GM10248 (cell line): ENCODE data around the gene ERCC4.

Source experiments
- CTCF ChIA-PET: fragments of 300-600 bp; sonication (Branson Sonifier 250); formaldehyde crosslinking; extraction: SDS; loops from one replicate; lab custom pipeline; 2021; ENCODE audit warnings: antibody characterized with exemption; lab: Yijun Ruan, JAX
- POLR2A ChIA-PET: fragments of 350-650 bp; sonication (Branson Sonifier 250); formaldehyde crosslinking; extraction: SDS; loops from one replicate; lab custom pipeline; 2020; ENCODE audit warnings: antibody characterized with exemption; lab: Yijun Ruan, JAX
- DNase-seq: peaks from one replicate; pipeline ENCODE4 v3.0.0; 2012; ENCODE audit errors: extremely low spot score
- CTCF ChIP-seq: IDR thresholded peaks from 2 replicates; pipeline ENCODE4 v1.5.1; 2012; ENCODE audit warnings: mild to moderate bottlenecking, low read depth; ENCODE audit errors: extremely low read depth, missing control alignments, control extremely low read depth

Gene ERCC4

GRCh38 chr16:13937411-13937810 lies 17.5 kb downstream of the ERCC4 start:
- no peak for DNase-seq
- CTCF ChIA-PET = no interaction called here
- POLR2A ChIA-PET = no interaction called here
- no peak for TF ChIP-seq CTCF

GRCh38 chr16:13938480-13938879 lies 18.5 kb downstream of the ERCC4 start:
- ChIA-PET CTCF (no interaction called here), POLR2A (no interaction called here)
- no peak for DNase-seq
- TF ChIP-seq CTCF = no peak

GRCh38 chr16:13939821-13940220 lies 19.9 kb downstream of the ERCC4 start:
- TF ChIP-seq CTCF = no peak
- POLR2A ChIA-PET = no interaction called here
- CTCF ChIA-PET = interaction anchor here (1.1 to 3.1 kb wide), 3 partner anchors 9 to 20 kb away, joined by 3 to 10 read pairs (median 9); partner anchors contain the start of gene ERCC4
- DNase-seq = no peak

- ChIA-PET POLR2A (no interaction called here), CTCF (interaction anchor here (1.1 to 3.1 kb wide), 3 partner anchors 8 to 21 kb away, joined by 3 to 10 read pairs (median 9); partner anchors contain the start of gene ERCC4)
- DNase-seq = no peak
- no peak for TF ChIP-seq CTCF
These were observed 20.5 kb downstream of the ERCC4 start for GRCh38 chr16:13940397-13940933.

- ChIA-PET CTCF (no interaction called here), POLR2A (no interaction called here)
- TF ChIP-seq CTCF = no peak
- DNase-seq = no peak
These were observed 24.9 kb downstream of the ERCC4 start for GRCh38 chr16:13944816-13945215.

- TF ChIP-seq CTCF = no peak
- CTCF ChIA-PET = no interaction called here
- POLR2A ChIA-PET = no interaction called here
- DNase-seq = no peak
These were observed 26.0 kb downstream of the ERCC4 start for GRCh38 chr16:13945744-13946485.
